K562 (cell line): Measurements from ENCODE around the gene SORCS1. TPM values are rescaled to one million over a fixed set of nuclear protein-coding genes. Genes with fewer than 3 reads are reported as not detected.

ENCODE experiments used
- CBFA2T2 ChIP-seq: fragments of 450-650 bp; conservative IDR thresholded peaks from 2 replicates; pipeline ENCODE4 v1.6.1; 2017; ENCODE audit warnings: mild to moderate bottlenecking
- CBFA2T3 ChIP-seq: fragments of 450-650 bp; IDR thresholded peaks from 2 replicates; pipeline ENCODE4 v1.6.1; 2017
- CCNT2 ChIP-seq: IDR thresholded peaks from 2 replicates; pipeline ENCODE4 v1.6.1; 2011; ENCODE audit warnings: borderline replicate concordance, low read depth, mild to moderate bottlenecking, moderate library complexity, mixed read lengths, low read length; ENCODE audit not compliant: insufficient read length; ENCODE audit errors: extremely low read depth
- CEBPG ChIP-seq, 3 experiments: fragments of 200-800 bp in 1 of 3; sonication (Bioruptor generic) in 1 of 3; sonication (generic) in 1 of 3; formaldehyde crosslinking in 1 of 3; IDR thresholded peaks in 2 of 3; conservative IDR thresholded peaks in 1 of 3; 2 replicates each; pipeline versions ENCODE4 v1.6.1 to v1.8.0; 2016 to 2022; ENCODE audit warnings: missing compliant biosample characterization in 2 of 3, missing genetic modification characterization in 2 of 3, mild to moderate bottlenecking in 1 of 3, missing genetic modification reagents in 1 of 3
- ELF4 ChIP-seq: fragments of 450-650 bp; formaldehyde crosslinking; IDR thresholded peaks from 2 replicates; pipeline ENCODE4 v1.4.0; 2022; ENCODE audit warnings: missing genetic modification characterization
- JUND ChIP-seq, 2 experiments: IDR thresholded peaks; 2 replicates in 1 of 2; 3 replicates in 1 of 2; pipeline ENCODE4 v1.6.1; 2011; ENCODE audit warnings: borderline replicate concordance in 2 of 2, low read depth in 2 of 2, low read length in 2 of 2, improper control_type of control experiment in 1 of 2, missing biosample characterization in 1 of 2, missing genetic modification characterization in 1 of 2, missing genetic modification reagents in 1 of 2
- MAFG ChIP-seq: fragments of 450-650 bp; conservative IDR thresholded peaks from 2 replicates; pipeline ENCODE4 v1.6.1; 2016; ENCODE audit warnings: missing genetic modification characterization, missing compliant biosample characterization
- NFE2 ChIP-seq: IDR thresholded peaks from 2 replicates; pipeline ENCODE4 v1.6.1; 2014; ENCODE audit warnings: antibody characterized with exemption, low read depth
- PHB ChIP-seq: fragments of 250-450 bp; sonication (Bioruptor Pico); IDR thresholded peaks from 2 replicates; pipeline ENCODE4 v1.5.0; 2021
- PHB2 ChIP-seq: fragments of 450-650 bp; IDR thresholded peaks from 2 replicates; pipeline ENCODE4 v1.6.1; 2017; ENCODE audit warnings: low read depth
- PML ChIP-seq: IDR thresholded peaks from 2 replicates; pipeline ENCODE4 v1.6.1; 2012; ENCODE audit warnings: low read length, inconsistent platforms
- RBM22 ChIP-seq: fragments of 200-400 bp; formaldehyde crosslinking; IDR thresholded peaks from 2 replicates; pipeline ENCODE4 v1.6.1; 2018; ENCODE audit warnings: low read length, low read depth; ENCODE audit not compliant: poor library complexity, severe bottlenecking
- SP2 ChIP-seq: IDR thresholded peaks from 2 replicates; pipeline ENCODE4 v1.6.1; 2011; ENCODE audit warnings: mild to moderate bottlenecking, low read depth, low read length, moderate library complexity; ENCODE audit not compliant: poor library complexity, severe bottlenecking; ENCODE audit errors: extremely low read depth
- STAT5B ChIP-seq: fragments of 250-450 bp; sonication (Bioruptor Pico); IDR thresholded peaks from 2 replicates; pipeline ENCODE4 v1.8.0; 2021; ENCODE audit warnings: mild to moderate bottlenecking, inconsistent platforms
- TAF9B ChIP-seq: fragments of 450-650 bp; IDR thresholded peaks from 2 replicates; pipeline ENCODE4 v1.6.1; 2018; ENCODE audit warnings: mild to moderate bottlenecking; ENCODE audit not compliant: partially characterized antibody
- ZNF780A ChIP-seq: fragments of 250-450 bp; sonication (Bioruptor Pico); IDR thresholded peaks from 2 replicates; pipeline ENCODE4 v1.5.0; 2021; ENCODE audit warnings: mild to moderate bottlenecking
- polyA plus RNA-seq, 8 experiments: library from polyadenylated mRNA; depleted of rRNA in 4 of 8; stranded (reverse) in 5 of 8; unstranded in 3 of 8; fragments of >200 nt; fragmentation: Nextera tagmentation in 2 of 8; fragmentation: Illumina TruSeq in 1 of 8; extraction: Ambion mirVana in 2 of 8; extraction: Trizol in 1 of 8; gene quantifications; 2 replicates each; pipeline versions ENCODE4 v1.2.1 to v1.2.3, GENCODE V29; 2011 to 2014; ENCODE audit warnings: inconsistent platforms in 1 of 8, missing spikeins in 1 of 8
- total RNA-seq, 7 experiments: library from RNA; depleted of rRNA in 6 of 7; stranded (reverse); fragments of >200 nt in 6 of 7; fragmentation: Illumina TruSeq in 2 of 7; extraction: Trizol in 2 of 7; gene quantifications; 2 replicates each; pipeline versions ENCODE4 v1.2.1 to v1.2.3, GENCODE V29; 2011 to 2021; ENCODE audit warnings: low replicate concordance in 1 of 7
- TF ChIP-seq, protein P1 (sequence below): fragments of 450-650 bp; formaldehyde crosslinking; IDR thresholded peaks from 2 replicates; pipeline ENCODE4 v1.4.0; 2020; ENCODE audit warnings: mild to moderate bottlenecking
- TF ChIP-seq, protein P2 (sequence below), 2 experiments: fragments of 450-650 bp; IDR thresholded peaks; 2 replicates each; pipeline ENCODE4 v1.6.1; 2016
- TF ChIP-seq, protein P3 (sequence below): fragments of 450-650 bp; IDR thresholded peaks from 2 replicates; pipeline ENCODE4 v1.6.1; 2016
- TF ChIP-seq, protein P4 (sequence below): fragments of 250-450 bp; sonication (Bioruptor Pico); IDR thresholded peaks from 2 replicates; pipeline ENCODE4 v1.4.0; 2020
- TF ChIP-seq, protein P5 (sequence below): IDR thresholded peaks from 2 replicates; pipeline ENCODE4 v1.6.1; 2012; ENCODE audit warnings: low read depth, low read length, improper control_type of control experiment, borderline replicate concordance

The SORCS1 gene
- total and polyA plus RNA-seq, 9 of the 15 experiments (the other 6 are each of a cell fraction or from before 2014, with no cell fraction given), result 1.5 to 3.9 (median 2.7) TPM

DNA sequence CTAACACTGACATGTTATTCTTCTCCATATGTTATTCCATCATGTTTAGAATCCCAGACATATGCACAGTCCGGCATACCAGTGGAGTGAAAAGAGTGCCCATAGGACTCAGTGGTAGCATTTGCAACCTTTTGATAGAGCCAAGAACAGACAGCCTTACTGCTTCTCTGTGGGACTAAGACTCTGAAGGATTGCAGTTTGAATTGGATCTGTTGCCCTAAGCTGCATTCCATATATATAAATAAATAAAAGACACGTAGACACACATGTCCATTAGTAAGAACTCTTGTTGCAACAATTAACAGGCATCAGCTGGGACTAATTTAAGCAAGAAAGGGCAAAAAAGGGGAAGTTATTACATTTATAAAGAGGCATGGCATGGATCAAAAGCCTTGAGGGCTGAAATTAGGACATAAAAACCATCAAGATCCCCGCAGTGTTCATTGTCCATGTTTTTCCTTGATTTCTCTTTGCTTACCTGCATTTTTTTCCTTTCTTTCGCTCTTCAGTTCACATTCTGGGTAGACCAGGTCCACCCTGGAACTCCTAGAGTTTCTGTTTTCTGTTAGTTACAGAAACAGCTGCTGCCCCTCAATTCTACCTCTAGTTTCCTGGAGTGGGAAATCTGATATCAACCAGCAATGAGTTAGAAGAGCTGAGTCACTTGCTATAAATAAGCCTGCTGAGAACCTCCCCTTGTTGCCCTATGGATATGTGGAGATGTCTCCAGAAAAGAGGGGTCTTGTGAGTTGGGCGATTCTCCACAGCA lies 132.4 kb downstream of the SORCS1 start (continued):
- TF ChIP-seq ELF4 (CRISPR knock-in tag) (no peak), STAT5B (CRISPR knock-in tag) (no peak), JUND (IDR thresholded peaks at IDR 0.05; ENCODE audit: borderline replicate concordance, low read depth, low read length) (peak; percentile 84), JUND (tag; IDR thresholded peaks at IDR 0.05; ENCODE audit: borderline replicate concordance, low read depth, low read length) (peak; percentile 77; the same call in 1 of the 3 replicates), SP2 (no peak), CBFA2T2 (peak; percentile 21; the same call in 1 of the 2 replicates), TAF9B (peak; percentile 67), PML (peak; percentile 19; the same call in 1 of the 2 replicates), CEBPG (CRISPR knock-in tag; IDR thresholded peaks at IDR 0.05) (no peak), CEBPG (tag; conservative IDR thresholded peaks at IDR 0.05 in 1 of 2, IDR thresholded peaks at IDR 0.05 in 1 of 2) (no peak), RBM22 (no peak), MAFG (tag) (peak; percentile 82), PHB2 (no peak), PHB (no peak), ZNF780A (no peak), CBFA2T3 (peak; percentile 61), NFE2 (peak; percentile 93), CCNT2 (peak; percentile 23)
- TF ChIP-seq, protein P1, sequence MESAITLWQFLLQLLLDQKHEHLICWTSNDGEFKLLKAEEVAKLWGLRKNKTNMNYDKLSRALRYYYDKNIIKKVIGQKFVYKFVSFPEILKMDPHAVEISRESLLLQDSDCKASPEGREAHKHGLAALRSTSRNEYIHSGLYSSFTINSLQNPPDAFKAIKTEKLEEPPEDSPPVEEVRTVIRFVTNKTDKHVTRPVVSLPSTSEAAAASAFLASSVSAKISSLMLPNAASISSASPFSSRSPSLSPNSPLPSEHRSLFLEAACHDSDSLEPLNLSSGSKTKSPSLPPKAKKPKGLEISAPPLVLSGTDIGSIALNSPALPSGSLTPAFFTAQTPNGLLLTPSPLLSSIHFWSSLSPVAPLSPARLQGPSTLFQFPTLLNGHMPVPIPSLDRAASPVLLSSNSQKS (CRISPR knock-in tag), result no peak
- TF ChIP-seq, protein P2, sequence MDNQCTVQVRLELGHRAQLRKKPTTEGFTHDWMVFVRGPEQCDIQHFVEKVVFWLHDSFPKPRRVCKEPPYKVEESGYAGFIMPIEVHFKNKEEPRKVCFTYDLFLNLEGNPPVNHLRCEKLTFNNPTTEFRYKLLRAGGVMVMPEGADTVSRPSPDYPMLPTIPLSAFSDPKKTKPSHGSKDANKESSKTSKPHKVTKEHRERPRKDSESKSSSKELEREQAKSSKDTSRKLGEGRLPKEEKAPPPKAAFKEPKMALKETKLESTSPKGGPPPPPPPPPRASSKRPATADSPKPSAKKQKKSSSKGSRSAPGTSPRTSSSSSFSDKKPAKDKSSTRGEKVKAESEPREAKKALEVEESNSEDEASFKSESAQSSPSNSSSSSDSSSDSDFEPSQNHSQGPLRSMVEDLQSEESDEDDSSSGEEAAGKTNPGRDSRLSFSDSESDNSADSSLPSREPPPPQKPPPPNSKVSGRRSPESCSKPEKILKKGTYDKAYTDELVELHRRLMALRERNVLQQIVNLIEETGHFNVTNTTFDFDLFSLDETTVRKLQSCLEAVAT (IDR thresholded peaks at IDR 0.05), result no peak
- TF ChIP-seq, protein P3, sequence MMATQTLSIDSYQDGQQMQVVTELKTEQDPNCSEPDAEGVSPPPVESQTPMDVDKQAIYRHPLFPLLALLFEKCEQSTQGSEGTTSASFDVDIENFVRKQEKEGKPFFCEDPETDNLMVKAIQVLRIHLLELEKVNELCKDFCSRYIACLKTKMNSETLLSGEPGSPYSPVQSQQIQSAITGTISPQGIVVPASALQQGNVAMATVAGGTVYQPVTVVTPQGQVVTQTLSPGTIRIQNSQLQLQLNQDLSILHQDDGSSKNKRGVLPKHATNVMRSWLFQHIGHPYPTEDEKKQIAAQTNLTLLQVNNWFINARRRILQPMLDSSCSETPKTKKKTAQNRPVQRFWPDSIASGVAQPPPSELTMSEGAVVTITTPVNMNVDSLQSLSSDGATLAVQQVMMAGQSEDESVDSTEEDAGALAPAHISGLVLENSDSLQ, result peak; percentile 47
- TF ChIP-seq, protein P4, sequence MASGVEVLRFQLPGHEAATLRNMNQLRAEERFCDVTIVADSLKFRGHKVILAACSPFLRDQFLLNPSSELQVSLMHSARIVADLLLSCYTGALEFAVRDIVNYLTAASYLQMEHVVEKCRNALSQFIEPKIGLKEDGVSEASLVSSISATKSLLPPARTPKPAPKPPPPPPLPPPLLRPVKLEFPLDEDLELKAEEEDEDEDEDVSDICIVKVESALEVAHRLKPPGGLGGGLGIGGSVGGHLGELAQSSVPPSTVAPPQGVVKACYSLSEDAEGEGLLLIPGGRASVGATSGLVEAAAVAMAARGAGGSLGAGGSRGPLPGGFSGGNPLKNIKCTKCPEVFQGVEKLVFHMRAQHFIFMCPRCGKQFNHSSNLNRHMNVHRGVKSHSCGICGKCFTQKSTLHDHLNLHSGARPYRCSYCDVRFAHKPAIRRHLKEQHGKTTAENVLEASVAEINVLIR, result no peak
- TF ChIP-seq, protein P5, sequence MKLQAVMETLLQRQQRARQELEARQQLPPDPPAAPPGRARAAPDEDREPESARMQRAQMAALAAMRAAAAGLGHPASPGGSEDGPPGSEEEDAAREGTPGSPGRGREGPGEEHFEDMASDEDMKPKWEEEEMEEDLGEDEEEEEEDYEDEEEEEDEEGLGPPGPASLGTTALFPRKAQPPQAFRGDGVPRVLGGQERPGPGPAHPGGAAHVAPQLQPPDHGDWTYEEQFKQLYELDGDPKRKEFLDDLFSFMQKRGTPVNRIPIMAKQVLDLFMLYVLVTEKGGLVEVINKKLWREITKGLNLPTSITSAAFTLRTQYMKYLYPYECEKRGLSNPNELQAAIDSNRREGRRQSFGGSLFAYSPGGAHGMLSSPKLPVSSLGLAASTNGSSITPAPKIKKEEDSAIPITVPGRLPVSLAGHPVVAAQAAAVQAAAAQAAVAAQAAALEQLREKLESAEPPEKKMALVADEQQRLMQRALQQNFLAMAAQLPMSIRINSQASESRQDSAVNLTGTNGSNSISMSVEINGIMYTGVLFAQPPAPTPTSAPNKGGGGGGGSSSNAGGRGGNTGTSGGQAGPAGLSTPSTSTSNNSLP, result peak; percentile 72; the same call in 1 of the 2 replicates
